Kidney (tissue), 14 donors: ENCODE results near the gene SRRM3. TPM values are rescaled to one million over a fixed set of nuclear protein-coding genes. Genes with fewer than 3 reads are reported as not detected.

ENCODE experiments used
- DNase-seq, 5 donors: peaks; one replicate each; pipeline ENCODE4 v3.0.0-alpha.2; 2013 to 2020
- FAIRE-seq: peaks from 2 replicates; lab custom pipeline; 2012; peaks lifted over from hg19 to GRCh38; lab: Jason Lieb, UNC
- H3K27ac ChIP-seq, 2 donors: one replicate each; pipeline ENCODE4 v1.7.0; 2013; ENCODE audit warnings: low read depth in 2 of 2, low read length in 2 of 2, inconsistent platforms in 1 of 2
- H3K27me3 ChIP-seq: one replicate; pipeline ENCODE4 v1.7.1; 2013; ENCODE audit warnings: low read length, inconsistent platforms; ENCODE audit not compliant: control insufficient read depth, insufficient read depth
- H3K36me3 ChIP-seq, 3 donors: one replicate each; pipeline versions ENCODE4 v1.7.0 to v1.7.1; 2013; ENCODE audit warnings: low read length in 3 of 3, control low read depth in 1 of 3, inconsistent platforms in 1 of 3; ENCODE audit not compliant: insufficient read depth in 3 of 3, control insufficient read depth in 2 of 3
- H3K4me1 ChIP-seq, 3 donors: one replicate each; pipeline versions ENCODE4 v1.7.0 to v1.7.1; 2013; ENCODE audit warnings: low read length in 3 of 3, inconsistent platforms in 1 of 3, low read depth in 1 of 3; ENCODE audit not compliant: control insufficient read depth in 2 of 3, insufficient read depth in 2 of 3
- H3K4me3 ChIP-seq, 3 donors: one replicate each; pipeline versions ENCODE4 v1.7.0 to v1.8.1; 2013; ENCODE audit warnings: low read length in 3 of 3, control low read depth in 1 of 3, inconsistent platforms in 1 of 3
- H3K9ac ChIP-seq, 3 donors: one replicate each; pipeline versions ENCODE4 v1.7.0 to v1.7.1; 2013; ENCODE audit warnings: low read length in 3 of 3, control low read depth in 1 of 3, inconsistent platforms in 1 of 3
- H3K9me3 ChIP-seq, 3 donors: one replicate each; pipeline versions ENCODE4 v1.7.0 to v1.7.1; 2013; ENCODE audit warnings: low read length in 3 of 3, control low read depth in 1 of 3, inconsistent platforms in 1 of 3; ENCODE audit not compliant: control insufficient read depth in 2 of 3, insufficient read depth in 1 of 3
- intact Hi-C: fragments of 100-400 bp; cut with DNase I; formaldehyde crosslinking; loops from one replicate; pipeline ENCODE4 v1.11.1; 2022
- polyA plus RNA-seq: library from polyadenylated mRNA; stranded (reverse); fragments of 350-450 nt; fragmentation: Illumina TruSeq; extraction: RNeasy Lipid Tissue Mini Kit (QIAGEN cat#74804); gene quantifications from one replicate; pipeline ENCODE4 v1.2.3, GENCODE V29; 2014; ENCODE audit warnings: low read depth, low replicate concordance; ENCODE audit not compliant: insufficient read depth
- total RNA-seq: library from RNA; stranded (reverse); fragmentation: NEBNext Ultra II Directional; extraction: Animal tissue kit (Norgen Biotek cat#: 25700); gene quantifications from one replicate; pipeline ENCODE4 v1.2.1, GENCODE V29; 2021
- TF ChIP-seq, protein P1 (sequence below): IDR thresholded peaks from 3 replicates; pipeline ENCODE4 v1.5.1; 2012; ENCODE audit warnings: mild to moderate bottlenecking, moderate library complexity, borderline replicate concordance; ENCODE audit not compliant: insufficient read depth; ENCODE audit errors: extremely low read depth
- donor health status: control.
- donor health status: control.
- donor health status: control.
- donor health status: control.
- donor health status: control.
- donor health status: DM: yes; HTN: yes; CAD: no.
- donor health status: Normal renal cell carcinoma (clear cell type).

SRRM3 gene
- total and polyA plus RNA-seq, 2 donors from 2014 or later: 0.99 to 1.0 TPM

DNA sequence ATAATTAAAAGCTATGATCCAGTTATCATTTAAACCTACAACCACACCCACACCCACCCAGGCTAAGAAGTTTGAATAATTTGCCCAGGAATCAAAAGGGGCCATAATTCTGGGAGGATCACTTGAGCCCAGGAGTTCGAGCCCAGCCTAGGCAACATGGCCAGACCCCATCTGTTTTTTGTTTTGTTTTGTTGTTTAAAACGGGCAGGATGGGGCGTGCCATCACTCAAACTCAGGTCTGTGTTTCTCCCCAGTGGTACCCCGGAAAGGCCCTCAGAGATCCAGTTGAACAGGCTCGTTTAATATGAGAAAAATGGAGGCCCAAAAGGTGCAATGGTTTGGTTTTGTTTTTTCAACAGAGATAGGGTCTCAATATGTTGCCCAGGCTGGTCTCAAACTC, 124.1 kb downstream of the SRRM3 start:
- intact Hi-C loops: no loop called here
- Histone ChIP-seq H3K9me3 (no peaks in the 10 kb centered on the region), H3K27me3 (no peaks in the 10 kb centered on the region), H3K4me1 (peaks cover 2 to 4% (median 3%) of the 10 kb centered on the region in 3 donors), H3K27ac (no peak overlapping the region), H3K9ac (no peak overlapping the region), H3K36me3 (peaks cover 4 to 19% (median 11%) of the 10 kb centered on the region in 3 donors), H3K4me3 (no peak overlapping the region)
- no peak for FAIRE-seq
- TF ChIP-seq, protein P1, sequence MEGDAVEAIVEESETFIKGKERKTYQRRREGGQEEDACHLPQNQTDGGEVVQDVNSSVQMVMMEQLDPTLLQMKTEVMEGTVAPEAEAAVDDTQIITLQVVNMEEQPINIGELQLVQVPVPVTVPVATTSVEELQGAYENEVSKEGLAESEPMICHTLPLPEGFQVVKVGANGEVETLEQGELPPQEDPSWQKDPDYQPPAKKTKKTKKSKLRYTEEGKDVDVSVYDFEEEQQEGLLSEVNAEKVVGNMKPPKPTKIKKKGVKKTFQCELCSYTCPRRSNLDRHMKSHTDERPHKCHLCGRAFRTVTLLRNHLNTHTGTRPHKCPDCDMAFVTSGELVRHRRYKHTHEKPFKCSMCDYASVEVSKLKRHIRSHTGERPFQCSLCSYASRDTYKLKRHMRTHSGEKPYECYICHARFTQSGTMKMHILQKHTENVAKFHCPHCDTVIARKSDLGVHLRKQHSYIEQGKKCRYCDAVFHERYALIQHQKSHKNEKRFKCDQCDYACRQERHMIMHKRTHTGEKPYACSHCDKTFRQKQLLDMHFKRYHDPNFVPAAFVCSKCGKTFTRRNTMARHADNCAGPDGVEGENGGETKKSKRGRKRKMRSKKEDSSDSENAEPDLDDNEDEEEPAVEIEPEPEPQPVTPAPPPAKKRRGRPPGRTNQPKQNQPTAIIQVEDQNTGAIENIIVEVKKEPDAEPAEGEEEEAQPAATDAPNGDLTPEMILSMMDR: no peak
- no peak for DNase-seq

DNA sequence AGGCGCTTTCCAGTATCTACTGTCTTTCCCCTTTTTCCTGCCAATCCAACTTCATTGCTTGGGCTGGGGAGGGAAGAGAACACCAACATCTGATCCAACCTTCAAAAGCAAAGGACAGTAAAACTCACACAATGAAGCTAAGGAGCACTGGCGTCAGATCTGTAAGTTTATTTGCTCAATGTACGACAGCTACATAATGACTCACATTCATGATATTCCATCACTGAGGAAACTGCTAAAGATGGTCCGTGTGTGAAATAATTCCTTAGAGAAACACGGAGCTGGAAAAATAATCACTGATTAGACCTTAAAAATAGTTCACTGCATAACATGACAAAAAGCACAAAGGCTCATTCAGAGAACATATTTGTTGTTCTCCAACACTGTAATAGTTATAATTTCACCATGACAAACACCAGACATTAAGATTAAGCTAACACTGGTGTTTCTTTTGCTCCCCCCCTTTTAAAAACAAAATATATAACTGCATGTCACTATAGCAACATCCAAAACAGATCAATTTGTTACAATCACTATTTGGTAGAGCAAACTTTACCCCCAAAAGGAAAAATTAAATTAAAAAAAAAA, 125.0 kb downstream of the SRRM3 start:
- FAIRE-seq (no peak), DNase-seq (no peak)
- Histone ChIP-seq H3K27ac (no peak overlapping the region), H3K4me1 (peaks cover 2 to 4% (median 3%) of the 10 kb centered on the region in 3 donors), H3K9me3 (no peaks in the 10 kb centered on the region), H3K36me3 (peaks cover 4 to 19% (median 11%) of the 10 kb centered on the region in 3 donors), H3K9ac (no peak overlapping the region), H3K4me3 (no peak overlapping the region), H3K27me3 (no peaks in the 10 kb centered on the region)
- intact Hi-C loops: no loop called here
- TF ChIP-seq, protein P1: no peak

DNA sequence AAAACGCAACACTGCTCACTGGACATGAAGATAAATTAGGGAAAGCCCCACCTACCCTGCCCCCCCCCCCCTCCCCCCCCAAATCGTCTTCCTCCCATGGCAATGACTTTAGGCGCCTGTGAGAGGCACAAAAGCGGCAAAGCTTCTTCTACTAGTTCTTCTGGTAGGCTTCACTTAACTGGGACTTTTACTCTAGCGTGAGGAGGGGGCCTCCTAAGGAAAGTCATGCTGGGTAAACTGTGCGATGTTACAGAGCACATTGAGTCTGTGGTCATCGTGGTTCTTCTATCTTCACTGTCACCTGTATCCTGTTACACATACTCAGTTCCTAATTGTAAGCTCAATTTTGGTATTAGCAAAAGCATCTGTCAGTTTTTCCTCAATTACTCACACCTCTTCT, 125.9 kb downstream of the SRRM3 start:
- no peaks in the 10 kb centered on the region for H3K9me3 ChIP-seq
- no peak overlapping the region for H3K4me3 ChIP-seq
- H3K9ac ChIP-seq: no peak overlapping the region
- intact Hi-C loops: no loop called here
- peaks cover 4 to 19% (median 11%) of the 10 kb centered on the region in 3 donors for H3K36me3 ChIP-seq
- DNase-seq (no peak), FAIRE-seq (no peak)
- H3K27me3 ChIP-seq: no peaks in the 10 kb centered on the region
- H3K27ac ChIP-seq: no peak overlapping the region
- H3K4me1 ChIP-seq: peaks cover 3 to 7% (median 5%) of the 10 kb centered on the region in 3 donors
- TF ChIP-seq, protein P1: no peak
